Kidney (tissue), 14 donors: Measurements from ENCODE around the gene VAC14. TPM values are rescaled to one million over a fixed set of nuclear protein-coding genes. Genes with fewer than 3 reads are reported as not detected.

Experiments
- DNase-seq, 5 donors: peaks; one replicate each; pipeline ENCODE4 v3.0.0-alpha.2; 2013 to 2020
- FAIRE-seq: peaks from 2 replicates; lab custom pipeline; 2012; peaks lifted over from hg19 to GRCh38; lab: Jason Lieb, UNC
- H3K27ac ChIP-seq, 2 donors: one replicate each; pipeline ENCODE4 v1.7.0; 2013; ENCODE audit warnings: low read depth in 2 of 2, low read length in 2 of 2, inconsistent platforms in 1 of 2
- H3K27me3 ChIP-seq: one replicate; pipeline ENCODE4 v1.7.1; 2013; ENCODE audit warnings: low read length, inconsistent platforms; ENCODE audit not compliant: control insufficient read depth, insufficient read depth
- H3K36me3 ChIP-seq, 3 donors: one replicate each; pipeline versions ENCODE4 v1.7.0 to v1.7.1; 2013; ENCODE audit warnings: low read length in 3 of 3, control low read depth in 1 of 3, inconsistent platforms in 1 of 3; ENCODE audit not compliant: insufficient read depth in 3 of 3, control insufficient read depth in 2 of 3
- H3K4me1 ChIP-seq, 3 donors: one replicate each; pipeline versions ENCODE4 v1.7.0 to v1.7.1; 2013; ENCODE audit warnings: low read length in 3 of 3, inconsistent platforms in 1 of 3, low read depth in 1 of 3; ENCODE audit not compliant: control insufficient read depth in 2 of 3, insufficient read depth in 2 of 3
- H3K4me3 ChIP-seq, 3 donors: one replicate each; pipeline versions ENCODE4 v1.7.0 to v1.8.1; 2013; ENCODE audit warnings: low read length in 3 of 3, control low read depth in 1 of 3, inconsistent platforms in 1 of 3
- H3K9ac ChIP-seq, 3 donors: one replicate each; pipeline versions ENCODE4 v1.7.0 to v1.7.1; 2013; ENCODE audit warnings: low read length in 3 of 3, control low read depth in 1 of 3, inconsistent platforms in 1 of 3
- H3K9me3 ChIP-seq, 3 donors: one replicate each; pipeline versions ENCODE4 v1.7.0 to v1.7.1; 2013; ENCODE audit warnings: low read length in 3 of 3, control low read depth in 1 of 3, inconsistent platforms in 1 of 3; ENCODE audit not compliant: control insufficient read depth in 2 of 3, insufficient read depth in 1 of 3
- intact Hi-C: fragments of 100-400 bp; cut with DNase I; formaldehyde crosslinking; loops from one replicate; pipeline ENCODE4 v1.11.1; 2022
- polyA plus RNA-seq: library from polyadenylated mRNA; stranded (reverse); fragments of 350-450 nt; fragmentation: Illumina TruSeq; extraction: RNeasy Lipid Tissue Mini Kit (QIAGEN cat#74804); gene quantifications from one replicate; pipeline ENCODE4 v1.2.3, GENCODE V29; 2014; ENCODE audit warnings: low read depth, low replicate concordance; ENCODE audit not compliant: insufficient read depth
- total RNA-seq: library from RNA; stranded (reverse); fragmentation: NEBNext Ultra II Directional; extraction: Animal tissue kit (Norgen Biotek cat#: 25700); gene quantifications from one replicate; pipeline ENCODE4 v1.2.1, GENCODE V29; 2021
- TF ChIP-seq, protein P1 (sequence below): IDR thresholded peaks from 3 replicates; pipeline ENCODE4 v1.5.1; 2012; ENCODE audit warnings: mild to moderate bottlenecking, moderate library complexity, borderline replicate concordance; ENCODE audit not compliant: insufficient read depth; ENCODE audit errors: extremely low read depth
- donor health status: control.
- donor health status: control.
- donor health status: control.
- donor health status: control.
- donor health status: control.
- donor health status: DM: yes; HTN: yes; CAD: no.
- donor health status: Normal renal cell carcinoma (clear cell type).

The VAC14 gene
- total and polyA plus RNA-seq, 2 donors from 2014 or later = 36.8 to 41.9 TPM

DNA sequence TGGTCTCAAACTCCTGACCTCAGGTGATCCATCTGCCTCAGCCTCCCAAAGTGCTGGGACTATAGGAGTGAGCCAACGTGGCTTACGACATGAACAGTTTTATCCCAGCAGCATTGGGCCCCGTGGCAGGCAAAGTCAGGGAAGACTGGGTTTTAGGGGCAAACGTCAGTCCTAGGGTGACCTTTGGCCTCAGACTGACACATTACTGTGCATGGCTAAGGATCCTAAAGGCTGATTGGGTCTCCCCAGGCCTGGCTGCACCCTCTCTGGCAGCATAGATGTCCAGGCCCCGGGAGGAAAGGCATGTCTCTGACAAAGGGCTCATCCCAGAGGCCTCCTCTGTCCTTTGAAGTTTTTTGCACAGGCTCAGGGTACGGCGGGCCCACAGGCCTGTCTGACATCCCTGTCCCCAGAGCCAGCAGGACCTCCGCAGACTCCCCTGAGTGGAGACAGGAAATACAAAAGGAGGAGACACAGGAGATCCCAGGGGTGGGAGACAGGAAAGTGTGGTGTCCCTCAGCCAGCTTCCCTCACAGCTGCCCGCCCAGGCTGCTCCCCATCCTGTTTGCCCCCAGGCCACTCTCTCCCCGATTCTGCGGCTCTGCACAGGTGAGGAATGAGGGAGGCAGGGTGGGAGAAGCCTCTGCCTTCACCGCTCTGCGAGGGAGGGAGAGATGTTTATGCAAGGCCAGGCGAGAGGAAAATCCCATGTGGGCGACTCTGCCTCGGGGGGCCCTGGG, 60.6 kb downstream of the VAC14 start:
- H3K4me1 ChIP-seq = peaks cover 0 to 42% (median 36%) of the 10 kb centered on the region in 3 donors
- FAIRE-seq = no peak
- peak overlapping the region; percentile 34 to 62 for H3K27ac ChIP-seq
- peaks cover 0 to 4% (median 2%) of the 10 kb centered on the region in 3 donors for H3K36me3 ChIP-seq
- TF ChIP-seq, protein P1, sequence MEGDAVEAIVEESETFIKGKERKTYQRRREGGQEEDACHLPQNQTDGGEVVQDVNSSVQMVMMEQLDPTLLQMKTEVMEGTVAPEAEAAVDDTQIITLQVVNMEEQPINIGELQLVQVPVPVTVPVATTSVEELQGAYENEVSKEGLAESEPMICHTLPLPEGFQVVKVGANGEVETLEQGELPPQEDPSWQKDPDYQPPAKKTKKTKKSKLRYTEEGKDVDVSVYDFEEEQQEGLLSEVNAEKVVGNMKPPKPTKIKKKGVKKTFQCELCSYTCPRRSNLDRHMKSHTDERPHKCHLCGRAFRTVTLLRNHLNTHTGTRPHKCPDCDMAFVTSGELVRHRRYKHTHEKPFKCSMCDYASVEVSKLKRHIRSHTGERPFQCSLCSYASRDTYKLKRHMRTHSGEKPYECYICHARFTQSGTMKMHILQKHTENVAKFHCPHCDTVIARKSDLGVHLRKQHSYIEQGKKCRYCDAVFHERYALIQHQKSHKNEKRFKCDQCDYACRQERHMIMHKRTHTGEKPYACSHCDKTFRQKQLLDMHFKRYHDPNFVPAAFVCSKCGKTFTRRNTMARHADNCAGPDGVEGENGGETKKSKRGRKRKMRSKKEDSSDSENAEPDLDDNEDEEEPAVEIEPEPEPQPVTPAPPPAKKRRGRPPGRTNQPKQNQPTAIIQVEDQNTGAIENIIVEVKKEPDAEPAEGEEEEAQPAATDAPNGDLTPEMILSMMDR = no peak
- no peaks in the 10 kb centered on the region for H3K9me3 ChIP-seq
- H3K27me3 ChIP-seq = no peaks in the 10 kb centered on the region
- peak in 1 of 5 donors; percentile 21 for DNase-seq
- H3K4me3 ChIP-seq = no peak overlapping the region
- no peak overlapping the region for H3K9ac ChIP-seq
- intact Hi-C loops = no loop called here

DNA sequence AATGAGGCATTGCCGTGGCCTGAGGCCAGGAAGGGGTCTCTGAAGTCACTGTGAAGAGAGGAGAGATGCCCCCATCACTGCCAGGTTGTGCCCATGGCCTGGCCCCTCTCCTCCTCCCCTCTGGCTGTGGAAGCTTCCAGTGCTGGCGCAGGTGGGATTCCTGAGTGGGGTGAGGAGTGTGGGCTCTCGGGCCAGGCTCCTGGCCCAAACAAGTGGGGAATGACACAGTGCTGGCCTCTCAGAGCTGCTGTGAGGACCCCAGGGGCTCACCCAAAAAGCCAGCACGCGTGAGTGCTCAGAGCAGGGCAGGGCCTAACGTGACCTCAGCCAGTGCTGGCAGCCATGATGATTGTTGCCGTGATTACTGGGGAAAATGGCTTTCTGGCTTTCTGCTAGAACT, 61.6 kb downstream of the VAC14 start:
- no peak overlapping the region for H3K4me3 ChIP-seq
- FAIRE-seq (no peak), DNase-seq (no peak)
- H3K36me3 ChIP-seq = peaks cover 0 to 4% (median 2%) of the 10 kb centered on the region in 3 donors
- H3K27ac ChIP-seq = no peak overlapping the region
- no peak overlapping the region for H3K9ac ChIP-seq
- H3K9me3 ChIP-seq = no peaks in the 10 kb centered on the region
- H3K4me1 ChIP-seq = peaks cover 0 to 42% (median 36%) of the 10 kb centered on the region in 3 donors
- H3K27me3 ChIP-seq = no peaks in the 10 kb centered on the region
- TF ChIP-seq, protein P1 = no peak
- intact Hi-C loops = no loop called here

DNA sequence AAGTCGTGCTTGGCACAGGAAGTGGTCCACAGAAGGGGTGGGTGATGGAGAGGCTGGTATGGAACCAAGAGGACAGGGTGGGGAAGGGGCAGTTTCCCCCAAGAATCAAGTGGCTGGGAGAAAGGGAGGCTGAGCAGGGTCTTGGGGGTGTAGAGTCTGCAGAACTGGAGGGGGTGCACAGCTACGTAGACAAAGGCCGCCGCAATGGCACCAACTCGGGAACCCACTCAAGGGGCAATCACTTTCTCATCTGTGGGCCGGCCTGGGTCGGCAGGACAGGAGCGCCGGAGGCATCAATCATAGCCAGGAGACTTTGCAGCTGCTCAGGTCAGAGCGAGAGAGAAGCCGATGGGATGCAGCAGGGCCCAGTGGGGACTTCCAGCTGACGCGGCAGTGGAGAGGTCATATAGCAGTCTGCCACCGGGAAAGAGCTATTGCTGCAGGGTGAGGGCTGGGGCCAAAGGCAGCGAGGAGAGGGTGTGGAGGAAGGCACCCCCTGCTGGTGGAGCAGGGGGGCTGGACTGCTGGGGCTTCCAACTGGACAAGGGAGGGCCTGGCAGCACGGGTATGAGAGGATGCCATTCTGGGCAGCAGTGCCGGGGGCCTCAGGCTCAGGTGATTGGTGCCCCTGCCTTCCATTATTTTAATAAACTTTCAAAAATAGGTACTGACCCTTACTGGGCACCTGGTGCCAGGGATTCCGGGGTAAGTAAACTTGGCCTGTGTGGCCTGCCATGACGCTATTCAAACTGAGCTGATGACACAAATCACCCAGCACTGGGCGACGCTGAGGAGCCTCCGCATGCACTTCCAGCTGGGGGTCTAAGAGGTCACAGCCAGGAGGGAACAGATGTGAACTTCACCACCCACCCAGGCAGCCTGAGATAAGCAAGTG, 62.6 kb downstream of the VAC14 start:
- peaks cover 0 to 40% (median 36%) of the 10 kb centered on the region in 3 donors for H3K4me1 ChIP-seq
- peak in 4 of 5 donors; percentile 68 to 83 (median 72) for DNase-seq
- H3K9ac ChIP-seq = peak overlapping the region in 1 of 3 donors; percentile 83

More for the DNA sequence above, 62.6 kb downstream of the VAC14 start:
- Histone ChIP-seq H3K4me3 (no peak overlapping the region), H3K36me3 (peaks cover 0 to under 1% (median 0%) of the 10 kb centered on the region in 3 donors), H3K27me3 (no peaks in the 10 kb centered on the region), H3K27ac (peak overlapping the region; percentile 77 to 91), H3K9me3 (no peaks in the 10 kb centered on the region)
- TF ChIP-seq, protein P1 = peak; percentile 55
- no peak for FAIRE-seq
- intact Hi-C loops = no loop called here
